GM18517 (cell line): ENCODE data around the gene ARSA.
"Not testable (repeated sequence)": the region's sequence is repeated elsewhere in the genome, so short reads cannot be mapped to it uniquely, and the experiment has no call there.

ENCODE experiments used
- ATAC-seq: cut with Tn5 transposase; IDR thresholded peaks from one replicate; pipeline ENCODE4 v1.9.1; 2021; ENCODE audit warnings: mild to moderate bottlenecking, moderate library complexity; ENCODE audit not compliant: unreplicated experiment

Gene ARSA

DNA sequence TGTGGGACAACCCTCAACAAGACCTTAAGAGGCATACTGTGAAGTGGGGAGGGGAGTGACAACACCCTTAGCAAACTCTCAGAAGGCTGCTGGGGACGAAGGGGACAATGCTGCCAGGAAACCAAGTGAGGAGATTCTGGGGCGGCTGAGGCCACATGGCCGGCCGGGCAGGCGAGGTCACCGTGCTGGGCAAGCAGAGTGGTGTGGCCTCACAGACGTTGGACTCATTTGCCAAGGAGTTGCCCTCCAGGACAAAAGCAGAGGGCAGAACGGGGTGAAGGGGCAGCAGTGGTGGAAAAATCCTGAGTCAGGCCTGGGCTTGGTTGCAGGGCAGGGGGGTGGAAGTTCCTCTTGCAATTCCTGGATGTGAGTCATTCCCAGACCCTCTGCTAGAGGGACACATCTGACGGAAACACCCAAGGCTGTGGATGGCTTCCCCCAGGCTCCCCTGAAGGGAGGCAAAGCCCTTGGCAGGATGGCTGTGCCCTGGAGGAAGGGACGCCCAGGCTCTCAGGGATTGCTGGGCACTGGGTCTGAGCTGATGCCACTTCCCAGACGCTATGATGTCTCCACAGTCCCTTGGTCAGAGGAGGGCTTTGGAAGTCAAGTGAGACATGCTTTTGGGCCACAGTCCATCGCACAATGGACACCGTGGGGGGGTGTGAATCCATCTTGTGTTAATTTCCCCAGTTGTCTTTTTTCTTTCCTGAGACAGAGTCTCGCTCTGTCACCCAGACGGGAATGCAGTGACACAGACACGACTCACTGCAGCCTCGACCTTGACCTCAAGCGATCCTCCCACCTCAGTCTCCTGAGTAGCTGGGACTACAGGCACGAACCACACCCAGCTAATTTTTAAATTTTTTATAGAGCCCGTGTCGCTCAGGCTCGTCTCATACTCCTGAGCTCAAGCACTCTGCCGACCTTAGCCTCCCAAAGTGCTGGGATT, 28.4 kb upstream of the ARSA start:
- no peak for ATAC-seq

DNA sequence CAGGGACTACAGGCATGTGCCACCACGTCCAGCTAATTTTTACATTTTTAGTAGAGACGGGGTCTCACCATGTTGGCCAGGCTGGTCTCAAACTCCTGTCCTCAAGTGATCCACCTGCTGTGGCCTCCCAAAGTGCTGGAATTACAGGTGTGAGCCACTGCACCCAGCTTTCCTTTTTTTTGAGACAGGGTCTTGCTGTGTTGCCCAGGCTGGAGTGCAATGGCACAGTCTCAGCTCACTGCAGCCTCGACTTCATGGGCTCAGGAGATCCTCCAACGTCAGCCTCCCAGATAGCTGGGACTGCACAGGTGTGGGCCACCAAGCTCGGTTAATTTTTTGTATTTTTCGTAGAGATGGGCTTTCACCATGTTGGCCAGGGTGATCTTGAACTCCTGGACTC, 26.7 kb upstream of the ARSA start:
- ATAC-seq, result not testable (repeated sequence)

DNA sequence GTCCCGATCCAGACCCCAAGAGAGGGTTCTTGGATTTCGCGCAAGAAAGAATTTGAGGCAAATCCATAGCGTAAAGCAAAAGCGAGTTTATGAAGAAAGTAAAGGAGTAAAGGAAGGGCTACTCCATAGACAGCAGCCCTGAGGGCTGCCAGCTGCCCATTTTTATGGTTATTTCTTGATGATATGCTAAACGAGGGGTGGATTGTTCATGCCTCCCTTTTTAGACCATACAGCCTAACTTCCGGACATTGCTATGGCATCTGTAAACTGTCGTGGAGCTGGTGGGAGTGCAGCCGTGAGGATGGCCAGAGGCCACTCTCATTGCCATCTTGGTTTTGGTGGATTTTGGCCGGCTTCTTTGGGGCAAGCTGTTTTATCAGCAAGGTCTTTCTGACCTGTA, 25.3 kb upstream of the ARSA start:
- ATAC-seq, result no peak

DNA sequence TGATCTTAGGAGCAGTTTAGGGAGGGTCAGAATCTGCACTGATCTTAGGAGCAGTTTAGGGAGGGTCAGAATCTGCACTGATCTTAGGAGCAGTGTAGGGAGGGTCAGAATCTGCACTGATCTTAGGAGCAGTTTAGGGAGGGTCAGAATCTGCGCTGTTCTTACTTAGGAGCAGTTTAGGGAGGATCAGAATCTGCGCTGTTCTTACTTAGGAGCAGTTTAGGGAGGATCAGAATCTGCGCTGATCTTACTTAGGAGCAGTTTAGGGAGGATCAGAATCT, 15.8 kb upstream of the ARSA start:
- ATAC-seq, result not testable (repeated sequence)

DNA sequence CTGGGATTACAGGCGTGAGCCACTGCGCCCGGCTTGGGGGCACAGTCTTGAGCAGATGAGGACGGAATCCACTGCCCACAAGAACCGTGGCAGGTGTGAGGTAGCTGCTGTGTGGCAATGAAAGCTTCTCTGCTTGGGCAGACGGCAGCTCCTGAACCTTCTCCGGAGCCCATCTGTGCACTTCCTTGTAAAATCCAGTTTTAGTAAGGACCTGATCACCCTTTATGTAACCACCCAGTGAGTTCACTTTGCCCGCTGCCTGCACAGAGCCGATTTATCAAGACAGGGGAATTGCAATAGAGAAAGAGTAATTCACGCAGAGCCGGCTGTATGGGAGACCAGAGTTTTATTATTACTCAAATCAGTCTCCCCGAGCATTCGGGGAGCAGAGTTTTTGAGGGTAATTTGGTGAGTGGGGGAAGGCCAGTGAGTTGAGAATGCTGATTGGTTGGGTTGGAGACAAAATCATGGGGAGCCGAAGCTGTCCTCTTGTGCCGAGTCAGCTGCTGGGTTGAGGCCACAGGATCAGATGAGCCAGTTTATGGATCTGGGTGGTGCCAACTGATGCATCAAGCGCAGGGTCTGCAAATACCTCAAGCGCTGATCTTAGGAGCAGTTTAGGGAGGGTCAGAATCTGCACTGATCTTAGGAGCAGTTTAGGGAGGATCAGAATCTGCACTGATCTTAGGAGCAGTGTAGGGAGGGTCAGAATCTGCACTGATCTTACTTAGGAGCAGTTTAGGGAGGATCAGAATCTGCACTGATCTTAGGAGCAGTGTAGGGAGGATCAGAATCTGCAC, 15.3 kb upstream of the ARSA start:
- ATAC-seq, result not testable (repeated sequence)

DNA sequence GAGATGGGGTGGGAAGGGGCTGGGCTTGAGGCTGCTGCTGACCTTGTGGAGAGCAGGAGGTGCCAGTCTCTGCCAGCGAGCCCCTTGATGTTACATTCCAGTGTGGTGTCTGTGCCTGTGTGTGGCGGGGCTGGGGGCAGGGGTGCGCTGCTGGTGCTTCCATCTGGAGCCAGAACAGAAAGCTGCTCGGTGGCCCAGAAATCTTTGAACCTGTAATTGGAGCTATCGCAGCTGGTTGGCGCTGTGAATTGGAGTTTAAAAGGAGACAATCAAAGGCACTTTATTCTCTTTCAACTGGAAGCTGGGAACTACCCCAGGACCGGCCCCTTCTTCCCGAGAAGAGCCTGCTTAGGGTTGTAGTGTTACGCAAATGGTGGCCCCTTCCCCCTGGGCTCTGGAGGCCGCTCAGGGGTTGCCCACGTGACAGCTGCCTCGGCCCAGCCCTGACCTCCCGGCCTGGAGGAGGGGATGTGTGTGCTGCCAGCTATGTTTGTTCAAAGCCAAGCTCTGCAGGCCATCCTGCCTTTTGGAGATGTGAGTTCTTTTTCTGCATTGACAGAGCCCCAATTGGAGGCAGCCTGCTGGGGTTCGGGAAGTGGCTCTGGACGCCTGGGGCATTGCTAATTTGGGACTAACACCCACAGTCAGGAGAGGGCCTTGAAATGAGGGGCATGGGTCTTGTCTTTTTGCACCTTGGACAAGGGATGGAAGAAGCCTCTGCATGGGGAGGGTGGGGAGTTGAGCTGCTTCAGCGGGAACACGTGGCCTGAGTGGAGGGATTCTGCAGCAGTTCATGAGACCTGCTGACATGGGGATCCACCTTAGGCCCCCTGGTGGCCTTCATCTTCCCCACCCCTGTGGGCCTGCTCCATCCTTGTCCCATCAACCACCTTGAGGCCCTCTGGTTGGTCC, 14.0 kb upstream of the ARSA start:
- ATAC-seq, result no peak

DNA sequence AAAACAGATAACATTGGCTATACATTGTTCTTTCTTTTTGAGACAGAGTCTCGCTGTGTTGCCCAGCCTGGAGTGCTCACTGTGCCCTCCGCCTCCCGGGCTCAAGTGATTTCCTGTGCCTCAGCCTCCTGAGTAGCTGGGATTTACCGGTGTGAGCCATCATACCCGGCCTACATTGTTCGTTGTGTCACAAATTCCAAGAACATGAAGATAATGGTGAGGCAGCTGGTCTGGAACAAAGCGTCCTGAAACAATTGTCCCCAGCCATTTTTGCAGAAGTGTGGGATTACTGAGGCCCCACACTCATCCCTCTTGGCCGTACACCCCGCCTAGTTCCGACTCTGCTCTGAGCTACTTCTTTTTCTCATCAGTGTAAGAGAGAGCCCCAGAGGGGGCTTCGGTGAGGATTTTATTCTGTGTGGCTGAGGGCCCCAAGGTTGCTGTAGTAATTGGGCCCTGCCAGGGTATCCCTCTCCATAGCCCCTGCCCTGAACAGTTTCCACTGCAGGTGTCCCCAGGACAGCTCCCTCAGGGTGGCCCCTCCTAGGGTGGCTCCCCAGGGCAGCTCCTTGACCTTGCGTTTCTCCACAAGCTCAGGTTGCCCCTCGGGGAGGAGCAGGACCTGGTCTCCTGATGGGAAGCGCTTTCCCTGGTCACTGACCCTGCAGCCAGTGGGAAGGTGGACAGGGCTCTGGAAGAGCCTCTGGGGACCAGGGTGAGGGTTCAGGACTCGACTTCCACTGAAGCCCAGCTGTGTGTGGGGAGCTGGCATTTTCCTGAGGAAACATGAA, 13.1 kb upstream of the ARSA start:
- ATAC-seq, result no peak

DNA sequence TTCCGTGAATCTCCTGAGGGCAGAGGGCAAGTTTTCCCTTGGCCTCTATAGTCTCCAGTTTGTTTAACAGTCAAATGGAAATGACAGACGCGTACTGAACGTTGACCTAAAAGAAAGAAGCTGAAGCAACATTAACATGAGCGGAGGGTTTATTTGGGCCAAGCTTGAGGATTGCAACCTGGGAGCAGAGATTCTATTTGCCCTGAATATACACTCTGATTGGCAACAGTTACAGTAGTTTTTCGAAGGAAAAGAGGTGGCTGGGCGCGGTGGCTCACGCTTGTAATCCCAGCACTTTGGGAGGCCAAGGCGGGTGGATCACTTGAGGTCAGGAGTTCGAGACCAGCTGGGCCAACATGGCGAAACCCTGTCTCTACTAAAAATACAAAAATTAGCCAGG, 12.3 kb upstream of the ARSA start:
- ATAC-seq, result not testable (repeated sequence)

DNA sequence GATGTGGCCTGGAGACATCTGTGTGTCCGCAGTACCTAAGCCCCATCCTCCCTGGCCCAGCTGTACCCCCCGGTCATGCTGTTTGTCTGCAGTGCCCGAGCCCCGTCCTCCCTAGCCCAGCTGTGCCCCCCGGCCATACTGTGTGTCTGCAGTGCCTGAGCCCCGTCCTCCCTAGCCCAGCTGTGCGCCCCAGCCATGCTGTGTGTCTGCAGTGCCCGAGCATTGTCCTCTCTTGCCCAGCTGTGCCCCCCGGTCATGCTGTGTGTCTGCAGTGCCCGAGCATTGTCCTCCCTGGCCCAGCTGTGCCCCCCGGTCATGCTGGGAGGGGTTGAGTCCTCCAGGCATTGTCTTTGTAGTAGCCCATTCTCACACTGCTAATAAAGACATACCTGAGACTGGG, 7.6 kb upstream of the ARSA start:
- ATAC-seq, result no peak

DNA sequence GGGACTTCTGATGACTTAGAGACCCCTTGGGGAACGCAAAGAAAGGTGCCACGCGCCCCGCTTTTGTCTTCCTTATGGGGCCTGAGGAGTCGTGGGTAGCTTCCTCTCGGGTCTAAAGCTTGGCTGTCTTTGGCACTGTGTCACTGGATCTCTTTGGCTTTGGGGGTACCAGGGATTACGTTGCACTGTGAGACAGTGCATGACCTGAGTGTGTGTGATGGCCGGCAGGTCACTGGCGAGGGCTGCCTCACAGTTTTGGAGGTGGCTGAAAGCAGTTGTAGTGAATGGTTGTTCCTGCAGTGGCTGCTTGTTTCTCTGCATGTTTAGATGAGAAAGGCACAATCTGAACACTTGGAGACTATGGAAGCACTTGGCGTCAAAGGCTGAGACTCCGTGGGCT, 5.8 kb upstream of the ARSA start:
- no peak for ATAC-seq

DNA sequence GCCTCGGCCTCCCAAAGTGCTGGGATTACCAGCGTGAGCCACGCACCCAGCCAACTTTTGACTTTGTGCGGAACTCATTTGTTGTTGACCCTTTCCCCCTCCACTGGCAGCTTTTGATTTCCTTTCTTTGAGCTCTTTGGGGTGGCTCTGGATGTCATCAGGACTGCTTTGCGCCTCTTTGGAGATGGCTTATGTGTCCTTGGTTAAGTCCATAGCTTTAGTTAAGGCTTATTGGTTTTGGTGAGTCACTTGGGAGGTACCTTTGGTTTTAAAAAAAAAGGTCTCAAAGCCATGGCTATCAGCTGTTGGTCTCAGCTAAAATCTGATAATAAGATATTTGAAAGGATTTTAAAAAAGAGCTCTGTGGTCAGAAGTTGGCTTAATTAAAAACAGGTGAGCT, 5.1 kb upstream of the ARSA start:
- no peak for ATAC-seq

DNA sequence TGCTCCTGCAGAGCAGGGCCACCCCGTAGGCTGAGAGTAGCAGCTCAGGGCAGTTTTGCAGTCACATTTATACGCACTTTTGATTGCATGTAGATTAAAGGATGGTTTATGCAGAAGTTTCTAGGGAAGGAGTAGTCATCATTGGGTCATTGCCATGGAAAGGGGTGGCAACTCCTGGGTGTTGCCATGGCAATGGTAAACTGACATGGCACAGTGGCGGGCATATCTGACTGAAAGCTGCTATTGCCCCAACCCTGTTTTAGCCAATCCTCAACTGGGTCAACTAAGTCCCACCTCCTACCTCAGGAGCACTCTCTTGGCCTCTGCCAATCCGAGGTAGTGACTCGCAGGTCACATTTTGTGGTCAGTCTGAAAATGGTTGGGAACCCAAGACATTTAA, 2.4 kb upstream of the ARSA start:
- ATAC-seq, result no peak

DNA sequence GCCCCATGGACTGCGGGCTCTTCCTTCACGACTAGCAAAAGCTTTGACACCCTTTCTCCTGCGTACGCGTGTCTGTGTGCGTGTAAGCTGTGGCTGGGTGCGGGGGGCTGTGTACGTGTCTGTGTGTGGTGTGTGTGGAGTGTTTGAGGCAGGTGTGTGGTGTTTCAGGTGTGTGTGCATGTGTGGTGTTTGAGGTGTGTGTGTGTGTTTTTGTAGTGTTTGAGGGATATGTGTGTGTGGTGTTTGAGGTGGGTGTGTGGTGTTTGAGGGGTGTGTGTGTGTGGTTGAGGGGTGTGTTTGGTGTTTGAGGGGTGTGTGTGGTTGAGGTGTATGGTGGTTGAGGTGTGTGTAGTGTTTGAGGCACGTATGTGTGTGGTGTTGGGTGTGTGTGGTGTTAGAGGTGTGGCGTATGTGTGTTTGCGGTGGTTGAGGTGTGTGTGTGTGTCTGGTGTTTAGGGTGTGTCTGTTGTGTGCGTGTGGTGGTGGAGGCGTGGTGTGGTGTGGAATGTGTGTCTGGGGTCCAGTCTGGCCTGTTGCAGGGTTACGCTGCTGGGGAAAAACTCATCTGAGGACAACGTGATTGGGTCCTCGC, 687 bp upstream of the ARSA start:
- ATAC-seq, result no peak

DNA sequence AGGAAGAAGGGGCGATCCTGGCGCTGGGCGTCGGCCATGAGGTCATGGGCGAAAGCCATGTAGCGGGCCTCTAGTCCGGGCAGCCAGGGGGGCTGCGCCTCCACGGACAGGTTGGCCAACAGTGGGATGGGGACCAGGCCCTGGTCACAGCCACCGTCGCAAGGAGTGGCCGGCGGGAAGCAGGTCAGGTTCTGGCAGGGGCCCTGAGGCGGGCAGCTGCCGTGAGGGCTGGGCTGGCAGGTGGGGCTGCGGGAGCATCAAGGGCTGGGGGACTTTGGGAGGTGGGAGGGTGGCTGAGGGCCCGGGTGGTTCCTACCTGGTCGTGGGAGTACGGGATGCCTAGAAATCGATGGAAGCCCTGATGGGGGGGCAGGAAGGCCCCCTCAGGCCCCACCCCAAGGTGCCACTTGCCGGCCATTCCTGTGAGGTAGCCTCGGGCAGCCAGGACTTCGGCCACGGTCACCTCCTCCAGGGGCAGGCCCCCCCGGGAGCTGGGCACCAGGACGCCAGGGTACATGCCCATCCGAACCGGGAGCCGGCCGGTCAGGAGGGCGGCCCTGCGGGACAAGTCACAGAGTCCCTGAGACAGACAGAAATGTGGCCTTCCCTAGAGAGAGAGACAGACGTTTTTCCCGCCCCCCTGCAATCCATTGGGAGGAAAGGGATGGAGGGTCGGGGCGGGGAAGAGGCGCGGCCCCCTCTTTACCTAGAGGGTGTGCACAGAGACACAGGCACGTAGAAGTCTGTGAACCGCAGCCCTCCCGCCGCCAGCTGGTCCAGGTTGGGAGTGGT, 906 bp downstream of the ARSA start:
- no peak for ATAC-seq

DNA sequence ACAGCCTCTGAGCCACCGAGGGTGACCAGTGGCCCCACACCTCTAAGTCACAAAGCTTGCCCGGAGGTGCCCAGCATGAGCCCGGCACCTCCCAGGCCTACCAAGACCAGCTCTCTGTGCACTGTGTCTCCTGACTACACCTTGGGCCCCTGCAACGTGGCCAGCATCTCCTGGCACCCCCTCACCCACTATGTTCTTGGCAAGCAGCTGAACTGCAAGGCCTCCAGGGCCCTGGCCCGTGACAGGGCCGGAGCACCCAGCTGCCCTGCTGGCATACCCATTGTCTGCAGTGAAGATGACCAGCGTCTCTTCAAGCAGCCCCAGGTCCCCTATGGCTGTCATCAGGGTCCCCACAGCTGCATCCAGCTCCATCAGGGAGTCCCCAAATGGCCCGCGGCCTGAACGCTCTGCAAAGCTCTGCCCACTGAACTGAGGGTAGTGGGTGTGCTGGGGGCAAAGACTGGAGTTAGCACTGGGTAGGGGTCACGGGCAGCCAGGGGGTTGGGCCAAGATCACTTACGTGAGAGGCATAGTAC, 1.6 kb downstream of the ARSA start:
- no peak for ATAC-seq

DNA sequence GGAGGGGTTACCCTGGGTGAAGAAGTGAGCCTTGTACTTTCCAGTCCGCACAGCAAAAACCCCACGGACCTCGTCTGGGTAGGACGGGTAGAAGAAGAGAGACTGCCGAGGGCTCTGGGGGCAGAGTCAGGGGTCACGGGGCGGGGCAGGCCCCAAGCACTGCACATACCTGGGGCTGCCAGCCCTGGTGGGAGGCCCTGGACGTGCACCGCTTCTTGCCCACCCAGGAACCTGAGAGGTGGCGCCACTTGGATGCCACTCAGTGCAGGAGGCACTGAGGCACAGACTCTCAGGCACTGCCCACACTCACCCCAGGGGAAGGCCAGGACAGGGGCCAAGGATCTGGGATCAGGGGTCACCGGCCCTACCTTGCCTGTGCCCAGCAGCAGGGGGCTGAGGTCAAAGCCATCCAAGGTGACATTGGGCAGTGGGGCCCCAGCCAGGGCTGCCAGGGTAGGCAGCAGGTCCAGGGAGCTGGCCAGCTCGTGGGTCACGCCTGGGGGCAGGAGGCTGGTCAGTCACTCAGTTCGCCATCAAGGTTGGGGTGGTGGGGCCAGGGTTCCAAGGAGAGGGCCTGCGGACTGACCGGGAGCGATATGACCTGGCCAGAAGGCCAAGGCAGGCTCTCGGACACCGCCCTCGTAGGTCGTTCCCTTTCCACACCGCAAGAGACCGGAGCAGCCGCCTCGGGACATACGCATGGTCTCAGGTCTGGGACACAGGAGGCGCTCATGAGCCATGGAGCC, 2.2 kb downstream of the ARSA start:
- no peak for ATAC-seq

DNA sequence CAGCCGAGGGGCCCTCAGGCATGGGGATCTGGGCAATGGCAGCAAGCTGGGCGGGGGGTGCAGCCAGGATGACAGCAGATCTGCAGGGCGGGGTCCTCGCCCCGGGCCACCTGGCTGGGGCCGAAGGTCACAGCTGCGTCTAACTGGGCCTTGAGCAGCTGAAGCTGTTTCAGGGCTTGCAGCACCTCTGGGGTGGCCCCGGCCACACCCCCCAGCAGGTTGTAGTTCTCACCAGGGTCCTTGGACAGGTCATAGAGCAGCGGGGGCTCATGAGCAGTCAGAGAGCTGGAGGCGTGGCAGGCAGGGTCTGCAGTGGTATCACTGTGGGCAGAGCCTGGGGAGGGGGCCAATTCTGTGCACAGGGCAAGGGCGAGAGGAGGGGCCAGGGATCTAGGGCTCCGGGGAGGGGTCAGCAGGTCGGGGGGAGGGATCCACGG, 2.8 kb downstream of the ARSA start:
- ATAC-seq, result no peak
